Measurements from ENCODE around the gene PIP5KL1.

The PIP5KL1 gene

GRCh38 chr9:127968700-127969383 is 38.3 kb upstream of the PIP5KL1 start:
- peak in 3 of 4 experiments; percentile 51 to 54 (median 52) for DNase-seq

DNA sequence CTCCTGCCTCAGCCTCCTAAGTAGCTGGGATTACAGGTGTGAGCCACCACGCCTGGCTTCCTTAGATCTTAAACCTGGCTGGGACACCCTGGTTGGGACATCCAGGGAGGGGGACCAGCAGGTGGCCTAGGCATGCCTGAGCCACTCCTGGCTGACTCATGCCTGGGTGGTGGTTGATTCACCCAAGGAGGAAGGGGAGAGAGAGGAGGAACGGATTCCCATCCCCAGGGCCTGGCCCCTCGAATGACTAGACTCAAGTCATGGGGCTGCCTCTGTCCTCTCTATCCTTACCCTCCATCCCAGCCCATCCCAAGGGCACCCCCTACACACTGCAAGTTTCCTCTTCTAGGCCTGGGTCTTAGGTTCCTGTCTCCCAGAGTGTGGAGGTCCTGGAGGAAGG is 37.5 kb upstream of the PIP5KL1 start:
- peak; percentile 19 to 67 (median 49) for DNase-seq

DNA sequence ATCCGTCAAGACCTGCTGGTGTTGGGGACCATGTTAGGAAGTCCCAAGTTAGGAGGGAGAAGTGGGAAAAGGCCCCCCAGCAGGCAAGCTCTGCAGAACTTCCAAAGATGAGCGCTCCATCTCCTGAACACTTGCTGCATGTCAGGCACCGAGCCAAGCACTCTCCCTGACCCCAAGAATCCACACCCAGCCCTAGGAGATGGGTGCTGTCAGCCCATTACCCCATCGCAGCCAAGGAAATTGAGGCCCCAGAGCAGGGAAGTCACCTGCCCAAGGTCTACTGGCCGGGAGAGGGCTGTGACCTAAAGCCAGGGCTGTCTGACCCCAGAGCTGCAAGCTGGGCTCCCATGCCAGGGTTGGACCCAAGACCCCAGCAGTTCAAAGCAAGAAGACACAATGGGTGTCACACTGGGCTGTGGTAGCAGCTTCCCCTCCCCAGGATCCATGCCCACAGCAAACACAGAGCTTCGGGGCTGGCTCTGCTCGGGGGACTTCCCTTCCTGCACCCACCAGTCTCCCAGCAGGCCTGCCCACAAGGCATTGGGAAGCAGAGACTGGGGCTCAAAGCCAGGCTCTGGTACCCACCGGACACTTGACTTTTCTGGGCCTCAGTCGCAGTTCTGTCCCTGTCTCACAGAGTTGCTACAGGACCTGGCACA is 36.7 kb upstream of the PIP5KL1 start:
- DNase-seq: peak in 3 of 4 experiments; percentile 31 to 49 (median 35)

GRCh38 chr9:127966416-127967150 is 36.0 kb upstream of the PIP5KL1 start:
- no peak for DNase-seq

GRCh38 chr9:127965953-127966352 is 35.4 kb upstream of the PIP5KL1 start:
- DNase-seq: no peak

DNA sequence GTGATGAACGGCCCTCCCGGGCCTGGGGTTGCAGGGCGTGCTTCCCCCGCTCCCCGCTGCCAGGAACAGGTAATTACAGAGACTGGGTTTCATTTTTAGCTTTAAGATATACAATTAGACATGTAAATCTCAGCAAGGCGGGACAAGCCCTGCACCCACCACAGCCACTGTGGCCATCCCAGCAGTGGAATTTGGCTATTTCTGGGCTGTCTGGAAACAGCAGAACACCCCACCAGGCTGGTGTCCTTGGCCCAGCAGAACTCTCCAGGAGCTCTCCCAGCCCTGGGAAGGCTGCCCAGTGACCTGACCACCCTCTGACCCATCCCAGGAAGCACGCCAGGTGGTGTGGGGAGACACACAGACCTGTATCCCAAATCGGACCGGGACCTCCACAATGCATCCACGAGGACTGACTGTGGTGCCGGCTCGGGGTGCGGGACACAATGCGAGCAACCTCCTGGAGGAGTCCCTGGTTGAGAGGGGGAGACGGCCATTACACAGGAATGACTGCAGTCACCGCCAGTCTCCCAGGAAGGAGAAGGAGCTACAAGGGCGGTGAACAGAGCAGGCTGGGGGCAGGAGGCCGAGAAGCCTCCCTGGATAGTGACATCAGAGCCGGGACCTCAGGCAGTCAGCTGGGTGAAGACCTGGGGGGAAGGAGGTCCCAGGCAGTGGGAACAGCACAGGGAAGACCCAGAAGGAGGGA is 32.9 kb upstream of the PIP5KL1 start:
- no peak for DNase-seq

DNA sequence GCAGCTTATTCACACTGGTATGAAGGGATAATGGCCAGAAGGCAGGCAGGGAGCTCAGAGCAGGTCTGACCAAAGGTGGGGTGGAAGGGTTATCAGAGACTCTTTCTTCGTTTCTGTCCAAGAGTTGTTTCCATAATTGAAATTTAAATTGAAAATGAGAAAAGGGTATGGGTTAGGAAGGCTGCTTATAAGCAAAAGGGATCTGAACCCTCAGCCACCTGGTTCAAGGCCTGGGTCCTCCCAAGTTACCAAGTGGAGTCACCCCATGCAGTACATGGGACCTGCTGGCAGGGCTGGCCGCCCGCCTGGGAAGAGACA is 32.4 kb upstream of the PIP5KL1 start:
- no peak for DNase-seq

GRCh38 chr9:127962278-127962677 is 31.7 kb upstream of the PIP5KL1 start:
- no peak for DNase-seq

- DNase-seq: peak; percentile 20 to 74 (median 62)
These were observed 31.1 kb upstream of the PIP5KL1 start for GRCh38 chr9:127961613-127962155.

GRCh38 chr9:127961155-127961490 is 30.5 kb upstream of the PIP5KL1 start:
- DNase-seq: no peak

DNA sequence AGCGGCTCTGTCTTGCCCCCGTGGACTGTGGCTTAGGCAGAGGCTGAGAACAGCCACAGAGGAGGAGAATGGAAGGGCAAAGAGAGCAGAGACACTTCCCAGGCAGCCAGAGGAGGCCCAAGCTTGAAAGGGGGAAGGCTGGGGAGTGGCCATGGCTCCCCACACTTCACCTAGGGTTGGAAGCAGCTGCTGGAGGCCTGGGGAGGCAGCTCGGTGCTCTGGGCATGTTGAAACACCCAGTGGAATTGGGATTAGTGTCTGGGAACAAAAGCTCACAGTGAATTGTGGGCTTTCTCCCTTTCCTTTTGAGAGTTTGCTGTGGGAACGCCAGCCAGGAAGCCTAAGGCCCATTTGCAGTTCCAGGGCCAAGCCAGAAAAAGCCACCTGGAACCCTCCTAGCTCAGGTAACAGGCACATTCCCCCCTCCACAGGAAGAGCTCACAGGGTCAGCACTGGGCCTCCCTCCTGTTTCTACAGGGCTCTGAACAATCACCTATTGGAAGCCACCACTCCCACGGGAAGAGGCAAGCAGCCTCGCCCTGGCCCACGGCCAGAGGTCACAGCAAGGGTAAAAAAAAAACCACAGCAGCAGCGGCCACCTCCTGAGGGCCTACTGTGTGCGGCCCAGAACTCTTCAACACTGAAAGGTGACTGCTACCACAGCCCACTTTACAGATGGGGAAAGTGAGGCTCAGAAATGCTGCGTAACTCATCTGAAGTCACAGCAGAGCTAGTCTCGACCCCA is 30.0 kb upstream of the PIP5KL1 start:
- no peak for DNase-seq

- no peak for DNase-seq
These were observed 29.3 kb upstream of the PIP5KL1 start for GRCh38 chr9:127959841-127960409.

GRCh38 chr9:127959398-127959797 is 28.8 kb upstream of the PIP5KL1 start:
- DNase-seq: no peak

DNA sequence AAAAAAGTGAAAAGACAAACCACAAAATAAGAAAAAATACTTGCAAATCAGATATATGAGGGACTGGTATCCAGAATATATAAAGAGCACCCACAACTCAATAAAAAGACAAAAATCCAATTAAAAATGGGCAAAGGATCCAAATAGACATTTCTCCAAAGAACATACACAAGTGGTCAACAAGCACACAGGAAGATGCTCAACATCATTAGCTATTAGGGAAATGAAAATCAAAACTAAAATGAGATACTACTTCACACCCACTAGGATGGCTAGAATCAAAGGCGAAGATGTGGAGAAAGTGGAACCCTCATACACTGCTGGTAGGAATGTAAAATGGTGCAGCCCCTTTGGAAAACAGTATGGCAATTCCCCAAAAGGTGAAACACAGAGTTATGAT is 28.2 kb upstream of the PIP5KL1 start:
- no peak for DNase-seq

GRCh38 chr9:127955294-127956015 is 24.9 kb upstream of the PIP5KL1 start:
- DNase-seq: peak in 2 of 4 experiments; percentile 41 to 49

GRCh38 chr9:127954831-127955293 is 24.3 kb upstream of the PIP5KL1 start:
- no peak for DNase-seq

DNA sequence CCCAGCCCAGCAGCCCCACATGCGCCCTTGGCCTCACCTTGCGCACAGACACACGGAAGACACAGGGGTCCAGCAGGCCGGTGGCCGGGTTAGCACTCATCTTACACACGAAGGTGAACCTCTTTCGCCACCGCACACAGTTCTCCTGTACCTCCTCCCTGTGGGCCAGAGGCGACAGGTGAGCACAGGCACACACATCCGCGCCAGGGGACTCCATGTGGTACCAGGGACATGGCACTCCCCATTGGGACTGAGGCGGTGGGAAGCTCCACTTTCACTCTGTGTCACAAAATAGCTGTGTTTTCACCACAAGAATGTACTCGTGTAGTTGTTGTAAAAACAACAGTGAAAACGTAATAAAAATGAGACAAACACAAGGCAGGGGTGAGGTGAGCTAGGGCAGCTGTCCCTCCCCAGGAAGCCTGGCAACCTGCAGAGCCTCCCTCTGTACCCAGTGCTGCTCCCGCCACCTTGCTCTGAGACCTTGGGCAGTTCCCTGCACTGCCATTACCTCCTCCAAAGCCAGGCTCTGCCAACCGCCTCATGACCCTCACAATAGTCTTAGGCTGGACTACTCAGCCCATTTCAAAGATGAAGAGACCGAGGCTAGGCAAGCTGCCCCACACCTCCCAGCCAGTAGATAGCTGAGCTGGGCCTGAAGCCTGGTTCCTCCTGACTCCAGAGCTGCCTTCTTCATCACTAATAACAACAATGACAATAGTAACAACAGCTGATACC is 23.4 kb upstream of the PIP5KL1 start:
- DNase-seq: no peak

- DNase-seq: no peak
These were observed 22.6 kb upstream of the PIP5KL1 start for GRCh38 chr9:127953154-127953553.

- DNase-seq: no peak
These were observed 20.1 kb upstream of the PIP5KL1 start for GRCh38 chr9:127950513-127951289.

All from suppressor macrophage (primary cell).